IMR-90 (cell line): ENCODE measurements around the gene CRYAA.

Experiments
- BHLHE40 ChIP-seq: fragments of 150-350 bp; IDR thresholded peaks from 2 replicates; pipeline ENCODE4 v1.6.1; 2016; ENCODE audit warnings: mild to moderate bottlenecking, low read depth, low read length
- CHD1 ChIP-seq: IDR thresholded peaks from 2 replicates; pipeline ENCODE4 v1.6.1; 2012; ENCODE audit warnings: low read depth, low read length, improper control_type of control experiment
- CTCF ChIP-seq: conservative IDR thresholded peaks from 2 replicates; pipeline ENCODE4 v1.5.1; 2012; ENCODE audit warnings: mild to moderate bottlenecking, low read depth, low read length, improper control_type of control experiment
- FOS ChIP-seq: fragments of 150-350 bp; IDR thresholded peaks from 2 replicates; pipeline ENCODE4 v1.6.1; 2016; ENCODE audit warnings: low read depth, low read length
- MAZ ChIP-seq: IDR thresholded peaks from 2 replicates; pipeline ENCODE4 v1.6.1; 2012; ENCODE audit warnings: low read depth, mild to moderate bottlenecking, low read length, improper control_type of control experiment, moderate library complexity, borderline replicate concordance
- POLR2A ChIP-seq: IDR thresholded peaks from 2 replicates; pipeline ENCODE4 v1.6.1; 2012; ENCODE audit warnings: mild to moderate bottlenecking, low read depth, low read length
- RAD21 ChIP-seq: IDR thresholded peaks from 2 replicates; pipeline ENCODE4 v1.6.1; 2012; ENCODE audit warnings: low read length, improper control_type of control experiment
- RCOR1 ChIP-seq: IDR thresholded peaks from 2 replicates; pipeline ENCODE4 v1.6.1; 2012; ENCODE audit warnings: mild to moderate bottlenecking, low read length, improper control_type of control experiment; ENCODE audit not compliant: insufficient replicate concordance
- RFX5 ChIP-seq: IDR thresholded peaks from 2 replicates; pipeline ENCODE4 v1.8.0; 2012; ENCODE audit warnings: low read depth, mild to moderate bottlenecking, low read length, moderate library complexity
- SMC3 ChIP-seq: fragments of 150-350 bp; IDR thresholded peaks from 2 replicates; pipeline ENCODE4 v1.6.1; 2016; ENCODE audit warnings: low read depth, mild to moderate bottlenecking, antibody characterized with exemption, low read length, moderate library complexity
- USF2 ChIP-seq: fragments of 150-350 bp; IDR thresholded peaks from 2 replicates; pipeline ENCODE4 v1.6.1; 2017; ENCODE audit warnings: mild to moderate bottlenecking, antibody characterized with exemption, low read length, low read depth
- TF ChIP-seq, protein P1 (sequence below): fragments of 150-350 bp; IDR thresholded peaks from 2 replicates; pipeline ENCODE4 v1.6.1; 2016; ENCODE audit warnings: low read depth, mild to moderate bottlenecking, low read length, moderate library complexity, borderline replicate concordance

- TF ChIP-seq POLR2A (no peak), CTCF (no peak), BHLHE40 (no peak), CHD1 (no peak), MAZ (peak; percentile 79), RCOR1 (peak; percentile 43), RFX5 (no peak), USF2 (no peak), FOS (peak; percentile 55; the same call in 1 of the 2 replicates), RAD21 (no peak), SMC3 (peak; percentile 20)
- TF ChIP-seq, protein P1, sequence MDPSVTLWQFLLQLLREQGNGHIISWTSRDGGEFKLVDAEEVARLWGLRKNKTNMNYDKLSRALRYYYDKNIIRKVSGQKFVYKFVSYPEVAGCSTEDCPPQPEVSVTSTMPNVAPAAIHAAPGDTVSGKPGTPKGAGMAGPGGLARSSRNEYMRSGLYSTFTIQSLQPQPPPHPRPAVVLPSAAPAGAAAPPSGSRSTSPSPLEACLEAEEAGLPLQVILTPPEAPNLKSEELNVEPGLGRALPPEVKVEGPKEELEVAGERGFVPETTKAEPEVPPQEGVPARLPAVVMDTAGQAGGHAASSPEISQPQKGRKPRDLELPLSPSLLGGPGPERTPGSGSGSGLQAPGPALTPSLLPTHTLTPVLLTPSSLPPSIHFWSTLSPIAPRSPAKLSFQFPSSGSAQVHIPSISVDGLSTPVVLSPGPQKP: no peak
Observed at GRCh38 chr21:43193651-43194302, 25.0 kb downstream of the CRYAA start.
